Renal cortical epithelial cell (primary cell): ENCODE results near the gene DLG3. TPM values are rescaled to one million over a fixed set of nuclear protein-coding genes. Genes with fewer than 3 reads are reported as not detected.

Experiments
- DNase-seq: peaks from one replicate; pipeline ENCODE4 v3.0.0-alpha.2; 2011; ENCODE audit warnings: low read depth
- total RNA-seq: library from RNA; depleted of rRNA; stranded (reverse); fragments of >200 nt; gene quantifications from 2 replicates; pipeline ENCODE4 v1.2.3, GENCODE V29; 2014

The DLG3 gene
- total RNA-seq, 1 donor from 2014 or later, result 33.5 TPM

- no peak for DNase-seq
These were observed 6.5 kb upstream of the DLG3 start for GRCh38 chrX:70437921-70438665.

GRCh38 chrX:70439016-70439415 is 5.6 kb upstream of the DLG3 start:
- no peak for DNase-seq

- DNase-seq, result no peak
These were observed 2.4 kb upstream of the DLG3 start for GRCh38 chrX:70442224-70442623.

GRCh38 chrX:70444946-70445656 is 466 bp downstream of the DLG3 start:
- DNase-seq, result no peak

- DNase-seq, result no peak
These were observed 1.3 kb downstream of the DLG3 start for GRCh38 chrX:70445951-70446350.

- no peak for DNase-seq
These were observed 2.0 kb downstream of the DLG3 start for GRCh38 chrX:70446380-70447350.

- no peak for DNase-seq
These were observed 4.9 kb downstream of the DLG3 start for GRCh38 chrX:70449457-70449966.

GRCh38 chrX:70452143-70452733 is 7.6 kb downstream of the DLG3 start:
- no peak for DNase-seq

GRCh38 chrX:70453024-70453618 is 8.5 kb downstream of the DLG3 start:
- no peak for DNase-seq

GRCh38 chrX:70454441-70455365 is 10.1 kb downstream of the DLG3 start:
- DNase-seq, result peak; percentile 73

GRCh38 chrX:70455366-70456202 is 10.9 kb downstream of the DLG3 start:
- DNase-seq, result peak; percentile 17

- DNase-seq, result no peak
These were observed 11.6 kb downstream of the DLG3 start for GRCh38 chrX:70456256-70456655.

- no peak for DNase-seq
These were observed 16.4 kb downstream of the DLG3 start for GRCh38 chrX:70461026-70461425.

- no peak for DNase-seq
These were observed 19.4 kb downstream of the DLG3 start for GRCh38 chrX:70464051-70464450.

- DNase-seq, result no peak
These were observed 22.3 kb downstream of the DLG3 start for GRCh38 chrX:70466968-70467367.

- no peak for DNase-seq
These were observed 24.1 kb downstream of the DLG3 start for GRCh38 chrX:70468709-70469108.

- peak; percentile 36 for DNase-seq
These were observed 26.2 kb downstream of the DLG3 start for GRCh38 chrX:70470850-70471289.

- no peak for DNase-seq
These were observed 31.7 kb downstream of the DLG3 start for GRCh38 chrX:70476166-70476933.
